ENCODE data around the gene LTF. TPM values are rescaled to one million over a fixed set of nuclear protein-coding genes. Genes with fewer than 3 reads are reported as not detected.

Gene LTF
- total RNA-seq, 1 experiment from 2014 or later = not detected

GRCh38 chr3:46447228-46447985 is 17.3 kb downstream of the LTF start:
- H3F3A ChIP-seq (ENCODE audit: insufficient read depth, low read depth) = no peaks in the 10 kb centered on the region
- POLR2A ChIA-PET (ENCODE audit: unreplicated experiment) = interaction anchor here (0.7 kb wide), 2 partner anchors 15 to 65 kb away, joined by 3 to 4 read pairs; no protein-coding TSS in a partner anchor
- no peak for TF ChIP-seq EZH2 (IDR thresholded peaks at IDR 0.05; ENCODE audit: low read depth)
- TF ChIP-seq CTCF (conservative IDR thresholded peaks at IDR 0.05) = no peak

GRCh38 chr3:46442576-46443530 is 21.9 kb downstream of the LTF start:
- peak; percentile 46 to 60 for DNase-seq
- no peaks in the 10 kb centered on the region for H3K9me2 ChIP-seq (ENCODE audit: insufficient read depth)
- H2AFZ ChIP-seq = no peak overlapping the region
- H3K4me1 ChIP-seq (replicated peaks; ENCODE audit: insufficient read depth) = peaks cover 8% of the 10 kb centered on the region; the same call in 1 of the 2 replicates
- H3K79me2 ChIP-seq (ENCODE audit: low read depth) = no peaks in the 10 kb centered on the region
- H3F3A ChIP-seq (ENCODE audit: insufficient read depth, low read depth) = no peaks in the 10 kb centered on the region
- TF ChIP-seq EZH2 (IDR thresholded peaks at IDR 0.05; ENCODE audit: low read depth) = no peak
- peak; percentile 77 for TF ChIP-seq CTCF (conservative IDR thresholded peaks at IDR 0.05)
- BruUV-seq (replicated peaks) = no TSS peak
- no peak overlapping the region for H3K4me3 ChIP-seq
- H3K9me3 ChIP-seq (ENCODE audit: insufficient read depth, low read depth) = no peaks in the 10 kb centered on the region
- intact Hi-C loops (cut with micrococcal nuclease; ENCODE audit: unreplicated experiment) = loop anchor here (2.0 to 5.0 kb wide), 5 partner anchors 64 to 506 kb away; partner anchors contain the start of gene CCR1
- no peaks in the 10 kb centered on the region for H4K20me1 ChIP-seq (ENCODE audit: insufficient read depth)
- ChIA-PET POLR2A (ENCODE audit: unreplicated experiment) (no interaction called here), CTCF (interaction anchor here (0.7 to 1.1 kb wide), 4 partner anchors 56 to 483 kb away, joined by 3 to 9 read pairs (median 4); no protein-coding TSS in a partner anchor)
- no peaks in the 10 kb centered on the region for H3K36me3 ChIP-seq (ENCODE audit: low read depth)
- no peak overlapping the region for H3K27ac ChIP-seq
- H3K4me2 ChIP-seq = no peak overlapping the region
- H3K27me3 ChIP-seq (ENCODE audit: insufficient read depth, low read depth) = no peaks in the 10 kb centered on the region

More at GRCh38 chr3:46447228-46447985, 17.3 kb downstream of the LTF start:
- no peaks in the 10 kb centered on the region for H3K27me3 ChIP-seq (ENCODE audit: insufficient read depth, low read depth)
- no TSS peak for BruUV-seq (replicated peaks)
- CTCF ChIA-PET = no interaction called here
- no peaks in the 10 kb centered on the region for H3K36me3 ChIP-seq (ENCODE audit: low read depth)
- no peaks in the 10 kb centered on the region for H4K20me1 ChIP-seq (ENCODE audit: insufficient read depth)
- no peak for DNase-seq
- no peak overlapping the region for H2AFZ ChIP-seq
- peaks cover 4% of the 10 kb centered on the region; the same call in 1 of the 2 replicates for H3K4me1 ChIP-seq (replicated peaks; ENCODE audit: insufficient read depth)
- no peaks in the 10 kb centered on the region for H3K9me2 ChIP-seq (ENCODE audit: insufficient read depth)
- intact Hi-C loops (cut with micrococcal nuclease; ENCODE audit: unreplicated experiment) = no loop called here
- no peaks in the 10 kb centered on the region for H3K79me2 ChIP-seq (ENCODE audit: low read depth)
- H3K4me2 ChIP-seq = no peak overlapping the region
- H3K9me3 ChIP-seq (ENCODE audit: insufficient read depth, low read depth) = no peaks in the 10 kb centered on the region
- H3K4me3 ChIP-seq = no peak overlapping the region
- H3K27ac ChIP-seq = no peak overlapping the region

GRCh38 chr3:46440531-46441294 is 24.0 kb downstream of the LTF start:
- Histone ChIP-seq H3K9me2 (ENCODE audit: insufficient read depth) (no peaks in the 10 kb centered on the region), H3K9me3 (ENCODE audit: insufficient read depth, low read depth) (no peaks in the 10 kb centered on the region), H3K4me3 (no peak overlapping the region), H4K20me1 (ENCODE audit: insufficient read depth) (no peaks in the 10 kb centered on the region), H3F3A (ENCODE audit: insufficient read depth, low read depth) (no peaks in the 10 kb centered on the region), H3K4me1 (replicated peaks; ENCODE audit: insufficient read depth) (peaks cover 8% of the 10 kb centered on the region; the same call in 1 of the 2 replicates), H3K27ac (no peak overlapping the region), H3K27me3 (ENCODE audit: insufficient read depth, low read depth) (no peaks in the 10 kb centered on the region), H3K79me2 (ENCODE audit: low read depth) (no peaks in the 10 kb centered on the region), H3K4me2 (no peak overlapping the region), H2AFZ (no peak overlapping the region), H3K36me3 (ENCODE audit: low read depth) (no peaks in the 10 kb centered on the region)
- TF ChIP-seq EZH2 (IDR thresholded peaks at IDR 0.05; ENCODE audit: low read depth) (no peak), CTCF (conservative IDR thresholded peaks at IDR 0.05) (no peak)
- CTCF ChIA-PET = no interaction called here
- no peak for DNase-seq
- intact Hi-C loops (cut with micrococcal nuclease; ENCODE audit: unreplicated experiment) = loop anchor here (5.0 kb wide), 3 partner anchors 163 to 503 kb away; partner anchors contain the start of gene CCR1
- BruUV-seq (replicated peaks) = no TSS peak
- POLR2A ChIA-PET (ENCODE audit: unreplicated experiment) = no interaction called here
